GM18499 (cell line): ENCODE results near the gene ERGIC1.
"Not testable (repeated sequence)": the region's sequence is repeated elsewhere in the genome, so short reads cannot be mapped to it uniquely, and the experiment has no call there.

Source experiments
- ATAC-seq: cut with Tn5 transposase; IDR thresholded peaks from one replicate; pipeline ENCODE4 v1.9.1; 2021; ENCODE audit warnings: moderate number of reproducible peaks; ENCODE audit not compliant: insufficient read depth, unreplicated experiment

Gene ERGIC1

GRCh38 chr5:172860520-172861443, 26.7 kb downstream of the ERGIC1 start:
- ATAC-seq, result no peak

GRCh38 chr5:172861461-172861860, 27.4 kb downstream of the ERGIC1 start:
- ATAC-seq, result no peak

- no peak for ATAC-seq
Observed at GRCh38 chr5:172862165-172862801, 28.2 kb downstream of the ERGIC1 start.

- ATAC-seq, result not testable (repeated sequence)
Observed at GRCh38 chr5:172864171-172864570, 30.1 kb downstream of the ERGIC1 start.

GRCh38 chr5:172864747-172865146, 30.7 kb downstream of the ERGIC1 start:
- ATAC-seq, result no peak

- ATAC-seq, result no peak
Observed at GRCh38 chr5:172866378-172866777, 32.3 kb downstream of the ERGIC1 start.

GRCh38 chr5:172866802-172867748, 33.0 kb downstream of the ERGIC1 start:
- ATAC-seq, result no peak

GRCh38 chr5:172867761-172868435, 33.8 kb downstream of the ERGIC1 start:
- ATAC-seq, result no peak

GRCh38 chr5:172868436-172868923, 34.4 kb downstream of the ERGIC1 start:
- no peak for ATAC-seq

GRCh38 chr5:172868924-172869591, 35.0 kb downstream of the ERGIC1 start:
- no peak for ATAC-seq

GRCh38 chr5:172869691-172870090, 35.6 kb downstream of the ERGIC1 start:
- no peak for ATAC-seq

- no peak for ATAC-seq
Observed at GRCh38 chr5:172870291-172870714, 36.3 kb downstream of the ERGIC1 start.

GRCh38 chr5:172870715-172871461, 36.8 kb downstream of the ERGIC1 start:
- ATAC-seq, result no peak

GRCh38 chr5:172871536-172871935, 37.5 kb downstream of the ERGIC1 start:
- ATAC-seq, result no peak

GRCh38 chr5:172871982-172872381, 37.9 kb downstream of the ERGIC1 start:
- no peak for ATAC-seq

- no peak for ATAC-seq
Observed at GRCh38 chr5:172872997-172873491, 39.0 kb downstream of the ERGIC1 start.

GRCh38 chr5:172873513-172873912, 39.5 kb downstream of the ERGIC1 start:
- ATAC-seq, result no peak
